Brain microvascular endothelial cell (primary cell): ENCODE results near the gene PRKG1.
A peak's percentile ranks its signal among the peaks of the same experiment; 100 is the strongest.

Source experiments
- DNase-seq: peaks from one replicate; pipeline ENCODE4 v3.0.0-alpha.2; 2020
- H3K27ac ChIP-seq: fragments of 250-450 bp; sonication (Bioruptor Pico); 2 replicates; pipeline ENCODE4 v1.5.1; 2020; ENCODE audit warnings: mild to moderate bottlenecking, moderate library complexity
- H3K27me3 ChIP-seq: fragments of 250-450 bp; sonication (Bioruptor Pico); replicated peaks from 2 replicates; pipeline ENCODE4 v1.5.1; 2020; ENCODE audit warnings: mild to moderate bottlenecking
- H3K36me3 ChIP-seq: fragments of 250-450 bp; sonication (Bioruptor Pico); replicated peaks from 2 replicates; pipeline ENCODE4 v1.5.1; 2020; ENCODE audit warnings: mild to moderate bottlenecking
- H3K4me3 ChIP-seq: 2 replicates; pipeline ENCODE4 v1.5.1; 2011; ENCODE audit warnings: low read depth, mild to moderate bottlenecking, control low read depth, low read length, moderate library complexity
- CTCF ChIP-seq: IDR thresholded peaks from 2 replicates; pipeline ENCODE4 v1.5.1; 2011; ENCODE audit warnings: low read depth, mild to moderate bottlenecking, moderate library complexity, low read length, control low read depth, inconsistent platforms; ENCODE audit errors: missing control alignments
- in situ Hi-C: cut with HindIII; loops from 2 replicates; pipeline ENCODE4 v1.10.0; 2017; ENCODE audit warnings: low sequenced_read_pairs, low pct_ligation_motif_present

The PRKG1 gene

GRCh38 chr10:51669041-51669440 lies 594.8 kb downstream of the PRKG1 start:
- no peak for DNase-seq
- Histone ChIP-seq H3K27me3 (no peaks in the 10 kb centered on the region), H3K36me3 (no peaks in the 10 kb centered on the region), H3K4me3 (no peak overlapping the region), H3K27ac (no peak overlapping the region)
- TF ChIP-seq CTCF = no peak
- in situ Hi-C loops = no loop called here

GRCh38 chr10:51672039-51672535 lies 597.8 kb downstream of the PRKG1 start:
- Histone ChIP-seq H3K36me3 (no peaks in the 10 kb centered on the region), H3K4me3 (no peak overlapping the region), H3K27ac (no peak overlapping the region), H3K27me3 (no peaks in the 10 kb centered on the region)
- no peak for TF ChIP-seq CTCF
- in situ Hi-C loops = no loop called here
- DNase-seq = no peak

GRCh38 chr10:51675088-51675487 lies 600.8 kb downstream of the PRKG1 start:
- Histone ChIP-seq H3K4me3 (no peak overlapping the region), H3K36me3 (no peaks in the 10 kb centered on the region), H3K27ac (no peak overlapping the region), H3K27me3 (no peaks in the 10 kb centered on the region)
- in situ Hi-C loops = no loop called here
- TF ChIP-seq CTCF = no peak
- no peak for DNase-seq

- in situ Hi-C loops = no loop called here
- no peak overlapping the region for H3K27ac ChIP-seq
- no peaks in the 10 kb centered on the region for H3K36me3 ChIP-seq
- TF ChIP-seq CTCF = no peak
- no peak overlapping the region for H3K4me3 ChIP-seq
- DNase-seq = no peak
- no peaks in the 10 kb centered on the region for H3K27me3 ChIP-seq
Measured at GRCh38 chr10:51679841-51680240, 605.6 kb downstream of the PRKG1 start.

GRCh38 chr10:51683031-51683691 lies 608.9 kb downstream of the PRKG1 start:
- no peak overlapping the region for H3K27ac ChIP-seq
- no peak for TF ChIP-seq CTCF
- no peak overlapping the region for H3K4me3 ChIP-seq
- no peaks in the 10 kb centered on the region for H3K36me3 ChIP-seq
- H3K27me3 ChIP-seq = no peaks in the 10 kb centered on the region
- DNase-seq = peak; percentile 36
- in situ Hi-C loops = no loop called here

- in situ Hi-C loops = no loop called here
- H3K27me3 ChIP-seq = no peaks in the 10 kb centered on the region
- no peak overlapping the region for H3K27ac ChIP-seq
- no peak overlapping the region for H3K4me3 ChIP-seq
- DNase-seq = no peak
- no peaks in the 10 kb centered on the region for H3K36me3 ChIP-seq
- TF ChIP-seq CTCF = no peak
Measured at GRCh38 chr10:51685768-51686167, 611.5 kb downstream of the PRKG1 start.
